Keratinocyte (primary cell): ENCODE measurements around the gene FAM20B. TPM values are rescaled to one million over a fixed set of nuclear protein-coding genes. Genes with fewer than 3 reads are reported as not detected.

Source experiments
- DNase-seq: peaks from one replicate; pipeline ENCODE4 v3.0.0-alpha.2; 2011; ENCODE audit warnings: low read depth, missing footprints, low spot score
- FAIRE-seq: peaks from 2 replicates; lab custom pipeline; 2011; peaks lifted over from hg19 to GRCh38; lab: Jason Lieb, UNC
- H2AFZ ChIP-seq: 2 replicates; pipeline ENCODE4 v1.6.0; 2012; ENCODE audit warnings: low read length, control low read depth, inconsistent platforms; ENCODE audit not compliant: control insufficient read depth
- H3K27ac ChIP-seq: 2 replicates; pipeline ENCODE4 v1.5.1; 2011; ENCODE audit warnings: low read length; ENCODE audit not compliant: control insufficient read depth, insufficient read depth
- H3K27me3 ChIP-seq: 3 replicates; pipeline ENCODE4 v1.6.0; 2011; ENCODE audit warnings: low read length; ENCODE audit not compliant: control insufficient read depth, insufficient read depth; ENCODE audit errors: extremely low read depth
- H3K36me3 ChIP-seq, 2 experiments: 2 replicates in 1 of 2; 3 replicates in 1 of 2; pipeline ENCODE4 v1.5.1; 2011; ENCODE audit warnings: low read length in 2 of 2, mild to moderate bottlenecking in 1 of 2; ENCODE audit not compliant: control insufficient read depth in 2 of 2, insufficient read depth in 2 of 2; ENCODE audit errors: extremely low read depth in 1 of 2
- H3K4me1 ChIP-seq: 3 replicates; pipeline ENCODE4 v1.5.1; 2011; ENCODE audit warnings: low read length; ENCODE audit not compliant: control insufficient read depth, insufficient read depth; ENCODE audit errors: extremely low read depth
- H3K4me2 ChIP-seq: 3 replicates; pipeline ENCODE4 v1.6.0; 2011; ENCODE audit warnings: low read depth, low read length; ENCODE audit not compliant: control insufficient read depth, insufficient read depth; ENCODE audit errors: extremely low read depth
- H3K4me3 ChIP-seq, 3 experiments: fragments of 200-600 bp in 1 of 3; sonication (generic) in 1 of 3; 2 replicates in 2 of 3; 3 replicates in 1 of 3; pipeline ENCODE4 v1.5.1; 2011 to 2016; ENCODE audit warnings: low read length in 3 of 3, mild to moderate bottlenecking in 3 of 3, control low read depth in 2 of 3, inconsistent platforms in 1 of 3, low read depth in 1 of 3, mixed read lengths in 1 of 3, mixed run types in 1 of 3, moderate library complexity in 1 of 3; ENCODE audit not compliant: control insufficient read depth in 2 of 3, insufficient read depth in 2 of 3; ENCODE audit errors: extremely low read depth in 1 of 3
- H3K79me2 ChIP-seq: 2 replicates; pipeline ENCODE4 v1.6.0; 2012; ENCODE audit warnings: low read length; ENCODE audit not compliant: control insufficient read depth, insufficient read depth
- H3K9ac ChIP-seq: 3 replicates; pipeline ENCODE4 v1.6.0; 2011; ENCODE audit warnings: low read length; ENCODE audit not compliant: control insufficient read depth, insufficient read depth; ENCODE audit errors: extremely low read depth
- H3K9me1 ChIP-seq: 3 replicates; pipeline ENCODE4 v1.6.0; 2011; ENCODE audit warnings: low read length; ENCODE audit not compliant: control insufficient read depth, insufficient read depth; ENCODE audit errors: extremely low read depth
- H3K9me3 ChIP-seq: 2 replicates; pipeline ENCODE4 v1.5.1; 2012; ENCODE audit warnings: low read depth, low read length; ENCODE audit not compliant: control insufficient read depth
- H4K20me1 ChIP-seq: 3 replicates; pipeline ENCODE4 v1.6.0; 2011; ENCODE audit warnings: low read length; ENCODE audit not compliant: control insufficient read depth, insufficient read depth; ENCODE audit errors: extremely low read depth
- EZH2 ChIP-seq: IDR thresholded peaks from one replicate; pipeline ENCODE4 v1.6.1; 2012; ENCODE audit warnings: inconsistent platforms, mild to moderate bottlenecking, low read length, moderate library complexity
- dilution Hi-C: fragments of 300-500 bp; cut with MboI; formaldehyde crosslinking; loops from one replicate; pipeline ENCODE4 v1.7.0; 2020; ENCODE audit warnings: low sequenced_read_pairs; ENCODE audit not compliant: extremely low pct_ligation_motif_present
- polyA plus RNA-seq, 5 experiments: library from polyadenylated mRNA; depleted of rRNA in 3 of 5; stranded (reverse) in 3 of 5; stranded (forward) in 1 of 5; unstranded in 1 of 5; fragments of >200 nt; gene quantifications; 1 replicate in 1 of 5; 2 replicates in 3 of 5; 3 replicates in 1 of 5; pipeline versions ENCODE4 v1.2.1 to v1.2.3, GENCODE V29; 2011 to 2012; ENCODE audit warnings: missing spikeins in 2 of 5, low read depth in 1 of 5, low replicate concordance in 1 of 5
- TF ChIP-seq, protein P1 (sequence below), 3 experiments: IDR thresholded peaks in 1 of 3; conservative IDR thresholded peaks in 1 of 3; optimal IDR thresholded peaks in 1 of 3; 2 replicates in 2 of 3; 3 replicates in 1 of 3; pipeline versions ENCODE3 to v1.5.1; 2011; ENCODE audit warnings: low read length in 3 of 3, mild to moderate bottlenecking in 3 of 3, moderate library complexity in 2 of 3, control low read depth in 1 of 3, inconsistent platforms in 1 of 3; ENCODE audit not compliant: insufficient read depth in 2 of 3; ENCODE audit errors: extremely low read depth in 1 of 3

FAM20B gene
- polyA plus RNA-seq, 1 donor (not counting 4 experiments of a cell fraction or from before 2014, with no cell fraction given) = 20.1 TPM

DNA sequence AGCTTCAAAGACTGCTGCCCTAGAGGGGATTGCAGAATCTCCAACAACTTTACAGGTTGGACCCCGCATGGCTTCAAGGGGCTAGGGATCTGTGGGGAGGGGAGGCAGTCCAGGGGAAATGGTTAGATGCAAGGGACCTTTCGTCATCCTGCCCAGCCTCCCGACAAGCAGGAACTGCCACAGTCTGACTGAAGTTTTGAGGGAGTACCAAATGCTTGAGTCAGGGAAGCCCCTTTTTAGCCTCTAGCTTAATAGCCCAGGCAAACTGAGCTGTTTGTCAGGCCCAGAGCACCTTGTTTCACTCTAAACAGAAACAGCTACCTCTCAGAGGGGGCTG lies 57.3 kb downstream of the FAM20B start:
- DNase-seq (no peak), FAIRE-seq (no peak)
- Histone ChIP-seq H3K36me3 (peaks cover 0 to 12% of the 10 kb centered on the region in 2 experiments), H3K9me1 (no peaks in the 10 kb centered on the region), H3K79me2 (peaks cover 19% of the 10 kb centered on the region), H2AFZ (peak overlapping the region; percentile 80), H3K4me2 (peak overlapping the region; percentile 97), H4K20me1 (no peaks in the 10 kb centered on the region), H3K9ac (peak overlapping the region; percentile 87), H3K27ac (peak overlapping the region; percentile 81), H3K4me3 (peak overlapping the region; percentile 84 to 94 (median 91)), H3K9me3 (no peaks in the 10 kb centered on the region), H3K4me1 (peaks cover 17% of the 10 kb centered on the region), H3K27me3 (no peaks in the 10 kb centered on the region)
- dilution Hi-C loops = no loop called here
- TF ChIP-seq EZH2 = no peak
- TF ChIP-seq, protein P1, sequence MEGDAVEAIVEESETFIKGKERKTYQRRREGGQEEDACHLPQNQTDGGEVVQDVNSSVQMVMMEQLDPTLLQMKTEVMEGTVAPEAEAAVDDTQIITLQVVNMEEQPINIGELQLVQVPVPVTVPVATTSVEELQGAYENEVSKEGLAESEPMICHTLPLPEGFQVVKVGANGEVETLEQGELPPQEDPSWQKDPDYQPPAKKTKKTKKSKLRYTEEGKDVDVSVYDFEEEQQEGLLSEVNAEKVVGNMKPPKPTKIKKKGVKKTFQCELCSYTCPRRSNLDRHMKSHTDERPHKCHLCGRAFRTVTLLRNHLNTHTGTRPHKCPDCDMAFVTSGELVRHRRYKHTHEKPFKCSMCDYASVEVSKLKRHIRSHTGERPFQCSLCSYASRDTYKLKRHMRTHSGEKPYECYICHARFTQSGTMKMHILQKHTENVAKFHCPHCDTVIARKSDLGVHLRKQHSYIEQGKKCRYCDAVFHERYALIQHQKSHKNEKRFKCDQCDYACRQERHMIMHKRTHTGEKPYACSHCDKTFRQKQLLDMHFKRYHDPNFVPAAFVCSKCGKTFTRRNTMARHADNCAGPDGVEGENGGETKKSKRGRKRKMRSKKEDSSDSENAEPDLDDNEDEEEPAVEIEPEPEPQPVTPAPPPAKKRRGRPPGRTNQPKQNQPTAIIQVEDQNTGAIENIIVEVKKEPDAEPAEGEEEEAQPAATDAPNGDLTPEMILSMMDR (optimal IDR thresholded peaks at IDR 0.05 in 1 of 3, IDR thresholded peaks at IDR 0.05 in 1 of 3, conservative IDR thresholded peaks at IDR 0.05 in 1 of 3; ENCODE audit: extremely low read depth in 1 of 3, insufficient read depth in 2 of 3, low read length in 3 of 3) = no peak

DNA sequence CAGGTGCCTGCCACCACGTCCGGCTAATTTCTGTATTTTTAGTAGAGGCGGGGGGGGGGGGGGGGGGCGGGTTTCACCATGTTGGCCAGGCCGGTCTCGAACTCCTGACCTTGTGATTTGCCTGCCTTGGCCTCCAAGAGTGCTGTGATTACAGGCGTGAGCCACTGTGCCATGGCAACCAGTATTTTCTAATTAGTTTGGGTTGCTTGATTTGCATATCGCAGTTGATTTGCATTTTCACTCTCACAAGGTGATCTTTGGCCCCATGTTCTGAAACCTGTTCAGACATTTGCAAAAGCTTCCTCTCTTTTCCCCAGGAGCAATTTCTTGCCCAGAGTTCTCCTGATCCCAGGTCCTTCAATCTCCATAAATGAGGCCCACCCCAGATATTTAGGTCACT lies 57.8 kb downstream of the FAM20B start:
- Histone ChIP-seq H3K9ac (no peak overlapping the region), H3K9me1 (no peaks in the 10 kb centered on the region), H2AFZ (no peak overlapping the region), H4K20me1 (no peaks in the 10 kb centered on the region), H3K27me3 (no peaks in the 10 kb centered on the region), H3K27ac (no peak overlapping the region), H3K4me3 (peak overlapping the region in 1 of 3 experiments; percentile 12), H3K4me1 (peaks cover 17% of the 10 kb centered on the region), H3K36me3 (peaks cover under 1 to 15% of the 10 kb centered on the region in 2 experiments), H3K79me2 (peaks cover 19% of the 10 kb centered on the region), H3K9me3 (no peaks in the 10 kb centered on the region), H3K4me2 (peak overlapping the region; percentile 97)
- no peak for DNase-seq
- TF ChIP-seq, protein P1 (optimal IDR thresholded peaks at IDR 0.05 in 1 of 3, IDR thresholded peaks at IDR 0.05 in 1 of 3, conservative IDR thresholded peaks at IDR 0.05 in 1 of 3; ENCODE audit: extremely low read depth in 1 of 3, insufficient read depth in 2 of 3, low read length in 3 of 3) = no peak
- no peak for TF ChIP-seq EZH2
- no peak for FAIRE-seq
- dilution Hi-C loops = no loop called here
